ENCODE measurements around the gene HOXD13.
A peak's percentile ranks its signal among the peaks of the same experiment; 100 is the strongest.

Gene HOXD13

DNA sequence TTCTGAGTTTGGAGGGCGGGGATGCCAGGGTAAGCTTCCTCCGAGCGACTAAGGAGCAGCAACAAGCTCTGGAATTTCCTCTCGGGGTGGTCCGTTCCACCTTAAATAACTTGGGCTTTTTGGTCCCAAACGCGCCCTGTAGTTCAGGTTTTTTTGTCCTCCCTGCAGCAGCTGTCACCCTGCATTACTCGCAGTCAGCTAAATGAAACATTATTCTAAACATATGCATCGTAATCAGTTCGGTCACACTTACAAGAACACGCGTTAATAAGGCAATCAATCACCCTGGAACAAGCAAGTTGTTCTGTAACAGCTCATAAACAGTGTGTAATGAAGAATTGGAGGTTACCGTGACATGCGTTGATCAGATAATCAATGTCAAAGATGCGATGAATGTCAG lies 17.0 kb upstream of the HOXD13 start:
- Mint-ChIP-seq H3K27ac (no peak overlapping the region), H3K27me3 (ENCODE audit: low read depth) (peaks cover 97% of the 10 kb centered on the region), H3K9me3 (peaks cover 2% of the 10 kb centered on the region), H3K4me1 (peaks cover 11% of the 10 kb centered on the region), H3K4me3 (peak overlapping the region in 2 of 3 experiments; percentile 25 to 43), H3K36me3 (ENCODE audit: low read depth) (no peaks in the 10 kb centered on the region)
- TF ChIP-seq, protein P1, sequence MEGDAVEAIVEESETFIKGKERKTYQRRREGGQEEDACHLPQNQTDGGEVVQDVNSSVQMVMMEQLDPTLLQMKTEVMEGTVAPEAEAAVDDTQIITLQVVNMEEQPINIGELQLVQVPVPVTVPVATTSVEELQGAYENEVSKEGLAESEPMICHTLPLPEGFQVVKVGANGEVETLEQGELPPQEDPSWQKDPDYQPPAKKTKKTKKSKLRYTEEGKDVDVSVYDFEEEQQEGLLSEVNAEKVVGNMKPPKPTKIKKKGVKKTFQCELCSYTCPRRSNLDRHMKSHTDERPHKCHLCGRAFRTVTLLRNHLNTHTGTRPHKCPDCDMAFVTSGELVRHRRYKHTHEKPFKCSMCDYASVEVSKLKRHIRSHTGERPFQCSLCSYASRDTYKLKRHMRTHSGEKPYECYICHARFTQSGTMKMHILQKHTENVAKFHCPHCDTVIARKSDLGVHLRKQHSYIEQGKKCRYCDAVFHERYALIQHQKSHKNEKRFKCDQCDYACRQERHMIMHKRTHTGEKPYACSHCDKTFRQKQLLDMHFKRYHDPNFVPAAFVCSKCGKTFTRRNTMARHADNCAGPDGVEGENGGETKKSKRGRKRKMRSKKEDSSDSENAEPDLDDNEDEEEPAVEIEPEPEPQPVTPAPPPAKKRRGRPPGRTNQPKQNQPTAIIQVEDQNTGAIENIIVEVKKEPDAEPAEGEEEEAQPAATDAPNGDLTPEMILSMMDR (IDR thresholded peaks at IDR 0.05; ENCODE audit: unreplicated experiment in 3 of 3) = no peak

DNA sequence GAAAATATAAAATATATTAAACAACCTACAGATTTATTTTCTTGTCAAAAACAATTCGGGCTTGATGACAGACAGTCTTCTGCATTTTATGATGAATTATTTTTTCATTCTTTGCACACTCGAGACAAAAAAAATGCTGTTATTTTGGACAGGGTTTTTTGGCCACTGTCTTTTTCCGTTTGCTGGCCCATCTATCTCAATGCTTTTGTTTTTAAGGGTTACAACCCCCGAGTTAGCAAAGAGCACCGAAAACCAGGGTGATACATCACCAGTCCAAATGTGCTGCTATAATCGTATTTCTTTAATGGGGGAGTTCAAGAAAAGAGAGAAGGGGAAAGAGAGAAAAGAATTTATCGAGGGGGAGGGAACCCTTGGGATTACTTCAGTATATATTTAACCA lies 16.5 kb upstream of the HOXD13 start:
- Mint-ChIP-seq H3K27me3 (ENCODE audit: low read depth) (peaks cover 97% of the 10 kb centered on the region), H3K4me3 (no peak overlapping the region), H3K4me1 (peaks cover 14% of the 10 kb centered on the region), H3K27ac (no peak overlapping the region), H3K9me3 (peaks cover 4% of the 10 kb centered on the region), H3K36me3 (ENCODE audit: low read depth) (no peaks in the 10 kb centered on the region)
- TF ChIP-seq, protein P1 (IDR thresholded peaks at IDR 0.05; ENCODE audit: unreplicated experiment in 3 of 3) = no peak

DNA sequence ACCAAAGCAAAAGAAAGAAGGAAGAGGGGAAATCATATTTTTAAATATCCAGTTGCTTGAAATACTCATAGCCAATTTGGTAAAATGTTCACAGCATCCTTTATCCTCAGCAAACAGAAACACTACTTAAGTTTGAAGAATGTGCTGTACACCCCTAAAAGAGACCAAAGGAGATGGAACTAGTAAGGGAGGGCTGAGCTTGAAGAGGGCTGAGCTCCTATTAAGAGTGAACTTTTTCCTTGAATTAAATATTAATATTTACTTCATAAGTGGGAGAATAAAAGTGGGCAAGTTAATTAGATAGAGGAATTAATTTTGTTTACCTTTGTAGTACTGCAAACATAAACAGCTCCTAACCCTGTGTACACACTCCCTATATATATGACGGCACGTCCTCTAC lies 15.7 kb upstream of the HOXD13 start:
- Mint-ChIP-seq H3K4me1 (peaks cover 18% of the 10 kb centered on the region), H3K9me3 (peaks cover 3% of the 10 kb centered on the region), H3K36me3 (ENCODE audit: low read depth) (no peaks in the 10 kb centered on the region), H3K27ac (no peak overlapping the region), H3K27me3 (ENCODE audit: low read depth) (peaks cover 97% of the 10 kb centered on the region), H3K4me3 (no peak overlapping the region)
- TF ChIP-seq, protein P1 (IDR thresholded peaks at IDR 0.05; ENCODE audit: unreplicated experiment in 3 of 3) = no peak

DNA sequence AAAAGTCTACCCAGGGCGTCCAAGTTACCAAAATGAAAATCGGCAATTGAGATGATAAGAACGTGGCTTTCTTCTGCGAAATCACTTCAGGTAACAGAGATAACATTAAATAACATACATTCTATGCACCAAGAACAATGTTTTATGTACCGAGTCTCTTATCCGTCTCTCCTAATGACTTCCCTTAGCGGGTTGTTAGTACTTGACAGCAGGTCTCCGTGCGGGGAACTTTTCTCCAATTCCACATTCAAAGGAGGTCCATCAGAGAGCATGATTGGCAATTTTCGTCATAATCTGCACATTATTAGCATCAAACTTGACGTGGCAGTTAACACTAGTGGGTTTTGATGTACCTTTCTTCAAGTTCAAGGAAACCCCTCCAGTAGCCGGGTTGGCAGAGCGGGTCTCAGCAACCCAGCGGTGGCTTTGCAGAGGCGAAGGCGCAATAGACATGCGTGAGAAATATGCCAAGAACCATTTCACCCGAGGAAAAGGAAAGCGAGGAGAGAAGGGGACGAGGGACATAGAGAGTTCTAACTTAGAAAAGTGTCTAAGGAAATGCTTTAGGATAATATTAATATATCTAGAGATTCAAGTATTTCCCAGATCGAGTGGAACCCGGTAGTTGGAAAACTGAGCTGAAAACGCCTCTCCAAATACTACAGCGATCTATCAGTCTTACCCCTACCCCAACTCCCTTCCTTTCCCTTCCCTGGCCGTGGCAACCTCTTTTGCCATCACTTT lies 13.8 kb upstream of the HOXD13 start:
- H3K27me3 Mint-ChIP-seq (ENCODE audit: low read depth) = peaks cover 97% of the 10 kb centered on the region
- peak overlapping the region; percentile 63 to 69 (median 68) for H3K4me3 Mint-ChIP-seq
- no peaks in the 10 kb centered on the region for H3K36me3 Mint-ChIP-seq (ENCODE audit: low read depth)
- no peak overlapping the region for H3K27ac Mint-ChIP-seq
- H3K4me1 Mint-ChIP-seq = peaks cover 30% of the 10 kb centered on the region
- peaks cover 3% of the 10 kb centered on the region for H3K9me3 Mint-ChIP-seq
- TF ChIP-seq, protein P1 (IDR thresholded peaks at IDR 0.05; ENCODE audit: unreplicated experiment in 3 of 3) = no peak

DNA sequence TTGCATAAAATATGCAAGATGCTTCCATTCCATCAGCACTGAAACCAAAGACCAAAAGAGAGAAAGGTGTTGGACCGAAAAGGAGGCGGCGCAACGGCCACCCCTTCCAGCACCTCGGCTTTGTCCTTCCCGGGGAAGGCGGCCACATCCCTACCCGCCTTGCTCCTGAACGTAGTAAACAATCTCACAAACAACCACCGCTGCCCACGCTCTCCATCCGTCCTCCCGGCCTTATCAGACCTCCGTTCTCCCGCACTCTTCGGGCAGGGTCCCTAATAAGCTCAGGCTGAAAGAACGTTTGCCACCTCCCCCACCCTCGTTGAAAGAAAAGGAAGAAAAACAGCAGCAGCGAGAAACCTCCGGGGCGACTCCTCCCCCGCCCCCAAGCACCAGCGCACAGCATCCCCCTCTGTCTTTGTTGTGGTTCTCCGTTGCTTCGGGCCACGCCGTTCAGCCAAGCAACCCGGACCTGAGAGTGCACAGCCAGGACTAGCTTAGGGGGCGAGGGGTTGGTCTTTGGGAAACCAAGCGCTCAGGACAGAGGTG lies 13.2 kb upstream of the HOXD13 start:
- peaks cover 3% of the 10 kb centered on the region for H3K9me3 Mint-ChIP-seq
- H3K4me1 Mint-ChIP-seq = peaks cover 33% of the 10 kb centered on the region
- H3K36me3 Mint-ChIP-seq (ENCODE audit: low read depth) = no peaks in the 10 kb centered on the region
- peaks cover 97% of the 10 kb centered on the region for H3K27me3 Mint-ChIP-seq (ENCODE audit: low read depth)
- TF ChIP-seq, protein P1 (IDR thresholded peaks at IDR 0.05; ENCODE audit: unreplicated experiment in 3 of 3) = no peak
- H3K4me3 Mint-ChIP-seq = peak overlapping the region; percentile 63 to 69 (median 68)
- no peak overlapping the region for H3K27ac Mint-ChIP-seq

Data from nephron (organoid).